Activated T-helper 1 cell treated with anti-CD3 and anti-CD28 coated beads, Interleukin-2, amount 50 U/mL, for 16 hours (primary cell): ENCODE measurements around the gene ZGPAT.

Source experiments
- DNase-seq, 2 donors: peaks; one replicate each; pipeline ENCODE4 v3.0.0-alpha.2; 2020; ENCODE audit warnings: low read depth in 1 of 2, low spot score in 1 of 2

Gene ZGPAT

GRCh38 chr20:63733579-63734081, 25.8 kb downstream of the ZGPAT start:
- DNase-seq, result no peak

GRCh38 chr20:63734111-63734945, 26.5 kb downstream of the ZGPAT start:
- no peak for DNase-seq

- no peak for DNase-seq
Observed at GRCh38 chr20:63734946-63735858, 27.4 kb downstream of the ZGPAT start.

GRCh38 chr20:63735859-63736718, 28.2 kb downstream of the ZGPAT start, which contains the start of gene LIME1:
Gene LIME1, plus strand, starts transcription at chr20:63736664. Its CDS starts 886 bp downstream, at chr20:63737550.
- peak; percentile 55 to 60 for DNase-seq

- peak in 1 of 2 donors; percentile 44 for DNase-seq
Observed at GRCh38 chr20:63736893-63737694, 29.3 kb downstream of the ZGPAT start.

GRCh38 chr20:63737695-63737944, 29.8 kb downstream of the ZGPAT start:
- DNase-seq, result no peak

GRCh38 chr20:63737945-63738686, 30.3 kb downstream of the ZGPAT start:
- DNase-seq, result no peak

- no peak for DNase-seq
Observed at GRCh38 chr20:63738687-63739129, 30.9 kb downstream of the ZGPAT start.

GRCh38 chr20:63739130-63740069, 31.6 kb downstream of the ZGPAT start, which contains the start of gene SLC2A4RG:
Gene SLC2A4RG, plus strand, starts transcription at chr20:63739776. Its CDS starts 137 bp downstream, at chr20:63739913.
- DNase-seq, result peak in 1 of 2 donors; percentile 53

GRCh38 chr20:63740070-63740626, 32.3 kb downstream of the ZGPAT start:
- peak in 1 of 2 donors; percentile 52 for DNase-seq

- DNase-seq, result no peak
Observed at GRCh38 chr20:63740627-63741353, 33.0 kb downstream of the ZGPAT start.

- no peak for DNase-seq
Observed at GRCh38 chr20:63741354-63741675, 33.5 kb downstream of the ZGPAT start.

GRCh38 chr20:63741676-63742380, 34.0 kb downstream of the ZGPAT start:
- no peak for DNase-seq

GRCh38 chr20:63742381-63743024, 34.7 kb downstream of the ZGPAT start:
- DNase-seq, result no peak

GRCh38 chr20:63743210-63743970, 35.6 kb downstream of the ZGPAT start:
- no peak for DNase-seq
